GM19193 (cell line): ENCODE results near the gene RMI2.
A peak's percentile ranks its signal among the peaks of the same experiment; 100 is the strongest.

Source experiments
- POLR2A ChIP-seq: IDR thresholded peaks from 4 replicates; pipeline ENCODE4 v1.6.1; 2011; ENCODE audit not compliant: insufficient read depth, insufficient read length; ENCODE audit errors: extremely low read depth

RMI2 gene

GRCh38 chr16:11345040-11345862 lies at the start of gene RMI2:
Gene RMI2 (plus strand): TSS chr16:11345459. CDS start chr16:11345472, 13 bp downstream.
- TF ChIP-seq POLR2A: peak; percentile 60

- no peak for TF ChIP-seq POLR2A
Measured at GRCh38 chr16:11295672-11296071, 49.6 kb upstream of the RMI2 start.

- no peak for TF ChIP-seq POLR2A
Measured at GRCh38 chr16:11296351-11296705, 48.9 kb upstream of the RMI2 start.

- no peak for TF ChIP-seq POLR2A
Measured at GRCh38 chr16:11296706-11297491, 48.4 kb upstream of the RMI2 start.

GRCh38 chr16:11297492-11298142 lies 47.6 kb upstream of the RMI2 start:
- peak; percentile 36 for TF ChIP-seq POLR2A

- TF ChIP-seq POLR2A: no peak
Measured at GRCh38 chr16:11298143-11298900, 46.9 kb upstream of the RMI2 start.

- no peak for TF ChIP-seq POLR2A
Measured at GRCh38 chr16:11299865-11300559, 45.2 kb upstream of the RMI2 start.

GRCh38 chr16:11300560-11300892 lies 44.7 kb upstream of the RMI2 start:
- TF ChIP-seq POLR2A: no peak

GRCh38 chr16:11301645-11302501 lies 43.4 kb upstream of the RMI2 start:
- no peak for TF ChIP-seq POLR2A

GRCh38 chr16:11302977-11303376 lies 42.3 kb upstream of the RMI2 start:
- TF ChIP-seq POLR2A: no peak

GRCh38 chr16:11303405-11304138 lies 41.7 kb upstream of the RMI2 start:
- no peak for TF ChIP-seq POLR2A

GRCh38 chr16:11306381-11306780 lies 38.9 kb upstream of the RMI2 start:
- no peak for TF ChIP-seq POLR2A
